ENCODE measurements around the gene DHX8.

GRCh38 chr17:43461185-43461584 is 22.6 kb upstream of the DHX8 start:
- TF ChIP-seq, protein P1, sequence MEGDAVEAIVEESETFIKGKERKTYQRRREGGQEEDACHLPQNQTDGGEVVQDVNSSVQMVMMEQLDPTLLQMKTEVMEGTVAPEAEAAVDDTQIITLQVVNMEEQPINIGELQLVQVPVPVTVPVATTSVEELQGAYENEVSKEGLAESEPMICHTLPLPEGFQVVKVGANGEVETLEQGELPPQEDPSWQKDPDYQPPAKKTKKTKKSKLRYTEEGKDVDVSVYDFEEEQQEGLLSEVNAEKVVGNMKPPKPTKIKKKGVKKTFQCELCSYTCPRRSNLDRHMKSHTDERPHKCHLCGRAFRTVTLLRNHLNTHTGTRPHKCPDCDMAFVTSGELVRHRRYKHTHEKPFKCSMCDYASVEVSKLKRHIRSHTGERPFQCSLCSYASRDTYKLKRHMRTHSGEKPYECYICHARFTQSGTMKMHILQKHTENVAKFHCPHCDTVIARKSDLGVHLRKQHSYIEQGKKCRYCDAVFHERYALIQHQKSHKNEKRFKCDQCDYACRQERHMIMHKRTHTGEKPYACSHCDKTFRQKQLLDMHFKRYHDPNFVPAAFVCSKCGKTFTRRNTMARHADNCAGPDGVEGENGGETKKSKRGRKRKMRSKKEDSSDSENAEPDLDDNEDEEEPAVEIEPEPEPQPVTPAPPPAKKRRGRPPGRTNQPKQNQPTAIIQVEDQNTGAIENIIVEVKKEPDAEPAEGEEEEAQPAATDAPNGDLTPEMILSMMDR (conservative IDR thresholded peaks at IDR 0.05; ENCODE audit: low read depth, low read length), result no peak
- no peak for TF ChIP-seq EZH2 (IDR thresholded peaks at IDR 0.05; ENCODE audit: low read length, unreplicated experiment)
